ENCODE results near the gene ANKRD31. TPM values are rescaled to one million over a fixed set of nuclear protein-coding genes. Genes with fewer than 3 reads are reported as not detected.

The ANKRD31 gene
- total RNA-seq, 1 donor from 2014 or later = 0.07 TPM

DNA sequence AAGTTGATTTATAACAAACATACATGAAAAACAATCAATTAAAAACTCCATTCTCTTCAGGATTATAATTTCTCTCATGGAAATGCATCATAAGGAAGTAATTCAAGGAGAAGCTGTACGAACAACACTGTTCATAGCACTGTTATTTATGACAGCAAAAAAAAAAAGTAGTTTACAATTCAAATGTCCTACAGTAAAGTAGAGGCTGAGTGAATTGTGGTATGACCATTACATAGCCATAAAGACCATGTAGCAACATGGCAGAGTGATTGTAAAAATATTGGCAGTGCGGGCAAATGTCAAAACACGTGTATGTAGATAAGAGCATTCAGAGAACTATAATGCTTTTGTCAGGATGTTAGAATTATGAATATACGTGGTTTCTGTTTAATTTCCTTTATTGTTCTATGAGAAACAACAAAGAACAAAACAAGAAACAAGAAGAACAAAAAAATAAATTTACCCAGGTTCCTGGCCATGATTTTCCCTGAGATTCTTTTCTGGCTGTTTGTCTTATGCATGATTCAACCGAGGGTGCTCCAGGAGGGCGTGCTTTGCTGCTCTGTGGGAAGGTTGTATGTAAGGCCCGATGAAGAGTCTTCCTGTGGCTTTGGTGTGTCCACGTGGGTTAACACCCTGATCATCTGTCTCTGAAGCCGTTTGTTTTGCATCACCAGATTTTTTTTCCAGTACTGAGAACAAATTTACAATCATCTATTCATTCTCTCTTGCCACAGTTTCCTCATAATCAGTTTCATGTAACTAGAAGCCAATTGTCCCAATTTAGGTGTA, 213.1 kb downstream of the ANKRD31 start:
- FAIRE-seq (peak; percentile 58), DNase-seq (ENCODE audit: low read depth) (no peak)
- Mint-ChIP-seq H3K36me3 (ENCODE audit: low read depth, unreplicated experiment) (peaks cover 5% of the 10 kb centered on the region), H3K4me3 (ENCODE audit: unreplicated experiment) (no peak overlapping the region), H3K27ac (ENCODE audit: unreplicated experiment) (peak overlapping the region; percentile 19), H3K4me1 (ENCODE audit: low read depth, unreplicated experiment) (peaks cover 8% of the 10 kb centered on the region), H3K9me3 (ENCODE audit: unreplicated experiment) (no peaks in the 10 kb centered on the region), H3K27me3 (ENCODE audit: low read depth, unreplicated experiment) (no peaks in the 10 kb centered on the region)
- TF ChIP-seq, protein P1, sequence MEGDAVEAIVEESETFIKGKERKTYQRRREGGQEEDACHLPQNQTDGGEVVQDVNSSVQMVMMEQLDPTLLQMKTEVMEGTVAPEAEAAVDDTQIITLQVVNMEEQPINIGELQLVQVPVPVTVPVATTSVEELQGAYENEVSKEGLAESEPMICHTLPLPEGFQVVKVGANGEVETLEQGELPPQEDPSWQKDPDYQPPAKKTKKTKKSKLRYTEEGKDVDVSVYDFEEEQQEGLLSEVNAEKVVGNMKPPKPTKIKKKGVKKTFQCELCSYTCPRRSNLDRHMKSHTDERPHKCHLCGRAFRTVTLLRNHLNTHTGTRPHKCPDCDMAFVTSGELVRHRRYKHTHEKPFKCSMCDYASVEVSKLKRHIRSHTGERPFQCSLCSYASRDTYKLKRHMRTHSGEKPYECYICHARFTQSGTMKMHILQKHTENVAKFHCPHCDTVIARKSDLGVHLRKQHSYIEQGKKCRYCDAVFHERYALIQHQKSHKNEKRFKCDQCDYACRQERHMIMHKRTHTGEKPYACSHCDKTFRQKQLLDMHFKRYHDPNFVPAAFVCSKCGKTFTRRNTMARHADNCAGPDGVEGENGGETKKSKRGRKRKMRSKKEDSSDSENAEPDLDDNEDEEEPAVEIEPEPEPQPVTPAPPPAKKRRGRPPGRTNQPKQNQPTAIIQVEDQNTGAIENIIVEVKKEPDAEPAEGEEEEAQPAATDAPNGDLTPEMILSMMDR (IDR thresholded peaks at IDR 0.05; ENCODE audit: insufficient read depth, low read depth, low read length) = no peak
- Histone ChIP-seq H3K27me3 (ENCODE audit: insufficient read depth, low read length) (no peaks in the 10 kb centered on the region), H3K79me2 (ENCODE audit: insufficient read depth, low read length) (no peaks in the 10 kb centered on the region), H3K27ac (ENCODE audit: low read depth, low read length) (no peak overlapping the region), H2AFZ (ENCODE audit: low read depth, low read length) (no peak overlapping the region), H3K9ac (ENCODE audit: low read length) (no peak overlapping the region), H3K4me3 (ENCODE audit: insufficient read depth, low read depth, low read length) (no peak overlapping the region), H3K9me3 (ENCODE audit: insufficient read depth, low read depth, low read length) (no peaks in the 10 kb centered on the region), H4K20me1 (ENCODE audit: insufficient read depth, low read length) (no peaks in the 10 kb centered on the region), H3K4me1 (ENCODE audit: insufficient read depth, low read length) (no peaks in the 10 kb centered on the region), H3K4me2 (ENCODE audit: low read length) (no peak overlapping the region), H3K36me3 (ENCODE audit: insufficient read depth, low read length) (no peaks in the 10 kb centered on the region)

DNA sequence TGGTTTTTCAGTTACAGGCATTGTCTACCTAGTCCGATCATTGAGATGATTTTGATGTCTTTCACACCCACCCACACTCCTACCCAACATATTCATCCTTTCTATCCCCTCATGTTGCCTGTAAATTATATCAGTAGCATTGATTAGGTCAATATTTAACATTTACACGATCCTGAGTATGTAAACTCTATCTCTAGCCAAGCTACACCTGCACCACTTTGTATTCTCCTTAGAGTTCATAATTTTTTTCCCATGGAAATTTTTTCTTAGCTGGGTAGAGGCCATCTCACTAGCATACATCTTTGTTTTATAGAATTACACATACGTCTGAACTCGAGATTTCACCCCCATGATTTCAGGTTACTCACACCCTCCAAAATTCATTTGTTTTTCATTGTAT, 214.9 kb downstream of the ANKRD31 start:
- H3K36me3 Mint-ChIP-seq (ENCODE audit: low read depth, unreplicated experiment) = peaks cover 5% of the 10 kb centered on the region
- H3K4me1 ChIP-seq (ENCODE audit: insufficient read depth, low read length) = no peaks in the 10 kb centered on the region
- H3K4me3 ChIP-seq (ENCODE audit: insufficient read depth, low read depth, low read length) = no peak overlapping the region
- DNase-seq (ENCODE audit: low read depth) = no peak
- no peak overlapping the region for H3K4me2 ChIP-seq (ENCODE audit: low read length)
- H3K9ac ChIP-seq (ENCODE audit: low read length) = no peak overlapping the region
- H2AFZ ChIP-seq (ENCODE audit: low read depth, low read length) = no peak overlapping the region
- H3K36me3 ChIP-seq (ENCODE audit: insufficient read depth, low read length) = no peaks in the 10 kb centered on the region
- H3K27ac ChIP-seq (ENCODE audit: low read depth, low read length) = no peak overlapping the region
- H3K9me3 Mint-ChIP-seq (ENCODE audit: unreplicated experiment) = no peaks in the 10 kb centered on the region
- H3K27me3 ChIP-seq (ENCODE audit: insufficient read depth, low read length) = no peaks in the 10 kb centered on the region
- no peak overlapping the region for H3K27ac Mint-ChIP-seq (ENCODE audit: unreplicated experiment)
- TF ChIP-seq, protein P1 (IDR thresholded peaks at IDR 0.05; ENCODE audit: insufficient read depth, low read depth, low read length) = no peak
- TF ChIP-seq EZH2 (IDR thresholded peaks at IDR 0.05; ENCODE audit: insufficient read depth, low read length) = no peak
- H3K4me1 Mint-ChIP-seq (ENCODE audit: low read depth, unreplicated experiment) = peaks cover 8% of the 10 kb centered on the region
- H3K79me2 ChIP-seq (ENCODE audit: insufficient read depth, low read length) = no peaks in the 10 kb centered on the region
- no peaks in the 10 kb centered on the region for H3K9me3 ChIP-seq (ENCODE audit: insufficient read depth, low read depth, low read length)
- H3K4me3 Mint-ChIP-seq (ENCODE audit: unreplicated experiment) = no peak overlapping the region
- no peaks in the 10 kb centered on the region for H3K27me3 Mint-ChIP-seq (ENCODE audit: low read depth, unreplicated experiment)
- H4K20me1 ChIP-seq (ENCODE audit: insufficient read depth, low read length) = no peaks in the 10 kb centered on the region
- no peak for FAIRE-seq

DNA sequence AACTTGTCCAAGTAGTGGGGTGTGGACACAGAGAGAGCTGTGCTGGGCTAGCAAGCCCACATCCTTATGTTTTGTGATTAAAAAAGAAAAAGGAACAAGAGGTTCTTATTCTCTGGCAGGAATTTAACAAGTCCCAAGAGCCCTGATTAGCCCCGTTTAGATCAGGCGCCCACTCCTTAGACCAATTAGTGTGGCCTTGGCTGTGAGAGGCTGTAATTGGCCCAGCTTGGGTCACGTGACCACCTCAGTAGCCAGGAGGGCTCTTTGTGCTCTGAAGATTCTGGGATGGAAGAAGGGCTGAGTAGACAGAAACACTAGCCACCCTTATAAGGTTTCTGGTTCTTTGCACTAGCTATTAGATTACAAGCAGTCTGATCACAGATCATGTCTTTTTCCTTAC, 215.5 kb downstream of the ANKRD31 start:
- H3K4me3 ChIP-seq (ENCODE audit: insufficient read depth, low read depth, low read length) = no peak overlapping the region
- H3K4me1 Mint-ChIP-seq (ENCODE audit: low read depth, unreplicated experiment) = peaks cover 8% of the 10 kb centered on the region
- H3K4me2 ChIP-seq (ENCODE audit: low read length) = no peak overlapping the region
- TF ChIP-seq, protein P1 (IDR thresholded peaks at IDR 0.05; ENCODE audit: insufficient read depth, low read depth, low read length) = no peak
- TF ChIP-seq EZH2 (IDR thresholded peaks at IDR 0.05; ENCODE audit: insufficient read depth, low read length) = no peak
- no peaks in the 10 kb centered on the region for H3K36me3 ChIP-seq (ENCODE audit: insufficient read depth, low read length)
- H4K20me1 ChIP-seq (ENCODE audit: insufficient read depth, low read length) = no peaks in the 10 kb centered on the region
- H3K36me3 Mint-ChIP-seq (ENCODE audit: low read depth, unreplicated experiment) = peaks cover 5% of the 10 kb centered on the region
- H3K27ac ChIP-seq (ENCODE audit: low read depth, low read length) = no peak overlapping the region
- H3K4me3 Mint-ChIP-seq (ENCODE audit: unreplicated experiment) = no peak overlapping the region
- FAIRE-seq (no peak), DNase-seq (ENCODE audit: low read depth) (no peak)
- no peak overlapping the region for H3K27ac Mint-ChIP-seq (ENCODE audit: unreplicated experiment)
- no peaks in the 10 kb centered on the region for H3K79me2 ChIP-seq (ENCODE audit: insufficient read depth, low read length)
- H3K27me3 ChIP-seq (ENCODE audit: insufficient read depth, low read length) = no peaks in the 10 kb centered on the region
- H3K27me3 Mint-ChIP-seq (ENCODE audit: low read depth, unreplicated experiment) = no peaks in the 10 kb centered on the region
- H2AFZ ChIP-seq (ENCODE audit: low read depth, low read length) = no peak overlapping the region
- H3K9ac ChIP-seq (ENCODE audit: low read length) = no peak overlapping the region
- no peaks in the 10 kb centered on the region for H3K9me3 ChIP-seq (ENCODE audit: insufficient read depth, low read depth, low read length)
- no peaks in the 10 kb centered on the region for H3K4me1 ChIP-seq (ENCODE audit: insufficient read depth, low read length)
- H3K9me3 Mint-ChIP-seq (ENCODE audit: unreplicated experiment) = no peaks in the 10 kb centered on the region

Measured in astrocyte (in vitro differentiated cells and primary cell).